Transverse colon (tissue), 4 donors: ENCODE results near the gene GLS2.
"Not testable (repeated sequence)": the region's sequence is repeated elsewhere in the genome, so short reads cannot be mapped to it uniquely, and the experiment has no call there.

Experiments
- CTCF ChIP-seq, 5 experiments: fragments of 200-600 bp in 3 of 5; fragments of 450-650 bp in 2 of 5; sonication (generic) in 3 of 5; IDR thresholded peaks; 1 replicate in 2 of 5; 2 replicates in 3 of 5; pipeline ENCODE4 v1.5.1; 2016 to 2017; ENCODE audit warnings: antibody characterized with exemption in 5 of 5, inconsistent platforms in 3 of 5, mild to moderate bottlenecking in 2 of 5, moderate library complexity in 1 of 5
- EP300 ChIP-seq: sonication (generic); formaldehyde crosslinking; IDR thresholded peaks from one replicate; pipeline ENCODE4 v1.6.1; 2017; ENCODE audit warnings: antibody characterized with exemption, low read depth
- POLR2AphosphoS5 ChIP-seq, 3 donors: sonication (generic); formaldehyde crosslinking; IDR thresholded peaks; one replicate each; pipeline ENCODE4 v1.6.1; 2016; ENCODE audit warnings: antibody characterized with exemption in 3 of 3

- TF ChIP-seq CTCF (IDR thresholded peaks at IDR 0.05); POLR2AphosphoS5 (IDR thresholded peaks at IDR 0.05); EP300: not testable (repeated sequence)
These were observed 11.9 kb upstream of the GLS2 start for GRCh38 chr12:56499879-56500278.
